Endothelial cell of umbilical vein (primary cell): ENCODE results near the gene GAK. TPM values are rescaled to one million over a fixed set of nuclear protein-coding genes. Genes with fewer than 3 reads are reported as not detected.

Experiments
- BruUV-seq: library from RNA; stranded (reverse); fragments of 400-500 nt; replicated peaks from 2 replicates; lab custom pipeline; 2021; lab: Mats Ljungman, UMichigan
- CTCF ChIA-PET: fragments of 300-600, 350-600 bp; sonication (Branson Sonifier 250); formaldehyde crosslinking; loops from one replicate; lab custom pipeline; 2021; ENCODE audit warnings: antibody characterized with exemption, inconsistent platforms; lab: Charles Lee
- POLR2A ChIA-PET: fragments of 300-600, 350-600 bp; sonication (Branson Sonifier 250); formaldehyde crosslinking; loops from one replicate; lab custom pipeline; 2021; ENCODE audit warnings: antibody characterized with exemption, inconsistent platforms; lab: Charles Lee
- DNase-seq: peaks from one replicate; pipeline ENCODE4 v3.0.0-alpha.2; 2011; ENCODE audit warnings: low read depth, low spot score
- FAIRE-seq: peaks from 2 replicates; lab custom pipeline; 2011; peaks lifted over from hg19 to GRCh38; lab: Jason Lieb, UNC
- H2AFZ ChIP-seq: 2 replicates; pipeline ENCODE4 v1.6.0; 2012; ENCODE audit warnings: low read depth, low read length, control low read depth, inconsistent platforms
- H3K27ac ChIP-seq: 2 replicates; pipeline ENCODE4 v1.5.1; 2011; ENCODE audit warnings: low read depth, mild to moderate bottlenecking, control low read depth, low read length, moderate library complexity; ENCODE audit not compliant: insufficient read depth
- H3K27me3 ChIP-seq, 2 experiments: 2 replicates each; pipeline versions ENCODE4 v1.6.0 to v1.6.1; 2011; ENCODE audit warnings: low read length in 2 of 2, mixed read lengths in 1 of 2; ENCODE audit not compliant: control insufficient read depth in 2 of 2, insufficient read depth in 2 of 2
- H3K36me3 ChIP-seq, 2 experiments: 2 replicates in 1 of 2; 3 replicates in 1 of 2; pipeline ENCODE4 v1.5.1; 2011; ENCODE audit warnings: low read length in 2 of 2, mild to moderate bottlenecking in 1 of 2, moderate library complexity in 1 of 2; ENCODE audit not compliant: control insufficient read depth in 2 of 2, insufficient read depth in 2 of 2; ENCODE audit errors: extremely low read depth in 1 of 2
- H3K4me1 ChIP-seq: 3 replicates; pipeline ENCODE4 v1.5.1; 2011; ENCODE audit warnings: mild to moderate bottlenecking, low read length; ENCODE audit not compliant: control insufficient read depth, insufficient read depth; ENCODE audit errors: extremely low read depth
- H3K4me2 ChIP-seq: 2 replicates; pipeline ENCODE4 v1.6.1; 2011; ENCODE audit warnings: low read length, control low read depth, mixed read lengths; ENCODE audit not compliant: insufficient read depth
- H3K4me3 ChIP-seq, 3 experiments: fragments of 200-600 bp in 1 of 3; sonication (generic), shearing (Covaris generic) in 1 of 3; replicated peaks in 1 of 3; 2 replicates each; pipeline ENCODE4 v1.5.1; 2011 to 2016; ENCODE audit warnings: control low read depth in 3 of 3, low read length in 3 of 3, mild to moderate bottlenecking in 2 of 3, inconsistent platforms in 1 of 3, low read depth in 1 of 3, moderate library complexity in 1 of 3; ENCODE audit not compliant: insufficient read depth in 1 of 3
- H3K79me2 ChIP-seq: 2 replicates; pipeline ENCODE4 v1.6.0; 2012; ENCODE audit warnings: low read length, inconsistent platforms; ENCODE audit not compliant: control insufficient read depth, insufficient read depth
- H3K9ac ChIP-seq: replicated peaks from 2 replicates; pipeline ENCODE3; 2011; ENCODE audit warnings: low read length, control low read depth; ENCODE audit not compliant: insufficient read depth; ENCODE audit errors: extremely low read depth
- H3K9me1 ChIP-seq: replicated peaks from 3 replicates; pipeline ENCODE4 v1.6.0; 2011; ENCODE audit warnings: mild to moderate bottlenecking, low read length; ENCODE audit not compliant: control insufficient read depth, insufficient read depth; ENCODE audit errors: extremely low read depth
- H3K9me3 ChIP-seq: replicated peaks from 2 replicates; pipeline ENCODE4 v1.5.1; 2012; ENCODE audit warnings: low read length, inconsistent platforms; ENCODE audit not compliant: control insufficient read depth, insufficient read depth
- H4K20me1 ChIP-seq: replicated peaks from 2 replicates; pipeline ENCODE3; 2011; ENCODE audit warnings: mild to moderate bottlenecking, low read length; ENCODE audit not compliant: control insufficient read depth, insufficient read depth; ENCODE audit errors: extremely low read depth
- GATA2 ChIP-seq: IDR thresholded peaks from 2 replicates; pipeline ENCODE4 v1.7.0; 2011; ENCODE audit warnings: low read depth, mild to moderate bottlenecking, moderate library complexity, mixed read lengths, low read length; ENCODE audit not compliant: insufficient read length, insufficient read depth
- JUN ChIP-seq: IDR thresholded peaks from 2 replicates; pipeline ENCODE4 v1.6.1; 2011; ENCODE audit warnings: borderline replicate concordance, low read depth; ENCODE audit not compliant: insufficient read length, insufficient read depth
- MYC ChIP-seq: IDR thresholded peaks from one replicate; pipeline ENCODE4 v1.6.1; 2011; ENCODE audit warnings: mild to moderate bottlenecking, low read depth, low read length
- POLR2A ChIP-seq: IDR thresholded peaks from 2 replicates; pipeline ENCODE4 v1.6.1; 2012; ENCODE audit warnings: low read depth, mild to moderate bottlenecking, control low read depth, low read length
- POLR2AphosphoS5 ChIP-seq: IDR thresholded peaks from 2 replicates; pipeline ENCODE4 v1.6.1; 2012; ENCODE audit warnings: low read depth, mild to moderate bottlenecking, control low read depth, low read length, moderate library complexity; ENCODE audit not compliant: insufficient read depth
- dilution Hi-C: fragments of 300-500 bp; cut with MboI; formaldehyde crosslinking; loops from one replicate; pipeline ENCODE4 v1.15.0; 2019; ENCODE audit warnings: low sequenced_read_pairs; ENCODE audit not compliant: extremely low pct_ligation_motif_present
- intact Hi-C: fragments of 100-400 bp; cut with micrococcal nuclease; formaldehyde crosslinking; loops from one replicate; pipeline ENCODE4 v1.10.0; 2022
- polyA plus RNA-seq, 4 experiments: library from polyadenylated mRNA; depleted of rRNA in 3 of 4; stranded (reverse) in 3 of 4; unstranded in 1 of 4; fragments of >200 nt; gene quantifications; 2 replicates each; pipeline versions ENCODE4 v1.2.1 to v1.2.3, GENCODE V29; 2011 to 2012; ENCODE audit warnings: missing spikeins in 1 of 4
- total RNA-seq: library from RNA; stranded (reverse); gene quantifications from 2 replicates; pipeline ENCODE4 v1.2.3, GENCODE V29; 2021
- TF ChIP-seq, protein P1 (sequence below), 2 donors: IDR thresholded peaks; 1 replicate in 1 of 2; 2 replicates in 1 of 2; pipeline ENCODE4 v1.5.1; 2011; ENCODE audit warnings: low read length in 2 of 2, mild to moderate bottlenecking in 2 of 2, moderate library complexity in 2 of 2, control low read depth in 1 of 2, inconsistent platforms in 1 of 2, low read depth in 1 of 2; ENCODE audit not compliant: insufficient read depth in 1 of 2; ENCODE audit errors: extremely low read depth in 1 of 2
- TF ChIP-seq, protein P2 (sequence below): IDR thresholded peaks from 2 replicates; pipeline ENCODE4 v1.6.1; 2011; ENCODE audit not compliant: insufficient read depth, insufficient read length

Gene GAK
- total and polyA plus RNA-seq, 2 donors (not counting 3 experiments of a cell fraction or from before 2014, with no cell fraction given), result 49.6 to 109 TPM

DNA sequence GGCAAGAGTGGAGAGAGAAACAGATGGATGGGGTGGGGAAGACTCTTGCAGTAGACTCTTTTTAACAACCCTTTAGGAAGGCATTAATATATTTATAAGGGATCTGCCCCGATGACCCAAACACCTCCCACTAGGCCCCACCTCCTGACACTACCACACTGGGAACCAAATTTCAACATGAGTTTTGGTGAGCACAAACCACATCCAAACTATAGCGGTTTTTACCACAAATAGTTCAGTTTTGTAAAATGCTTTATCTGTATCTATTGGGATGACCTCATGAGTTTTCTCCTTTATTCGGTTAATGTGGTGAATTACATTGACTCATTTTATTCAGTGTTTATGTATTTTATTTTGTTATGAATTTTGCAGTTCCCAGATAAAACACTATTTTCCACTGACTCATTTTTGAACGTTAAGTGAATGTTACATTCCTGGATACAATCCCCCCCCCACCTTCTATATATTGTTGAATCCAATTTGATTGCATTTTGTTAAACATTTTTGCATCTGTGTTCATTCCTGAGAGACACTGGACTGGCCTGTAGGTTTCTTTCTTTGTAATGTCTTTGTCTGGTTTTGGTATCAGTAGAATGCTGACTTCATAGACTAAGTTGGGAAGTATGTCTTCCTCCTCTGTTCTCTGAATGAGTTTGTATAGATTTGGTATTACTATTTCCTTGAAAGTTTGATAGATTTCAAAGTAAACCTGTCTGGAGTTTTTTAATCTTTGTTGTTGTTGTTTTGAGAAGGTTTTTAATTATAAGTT, 92.3 kb downstream of the GAK start:
- H2AFZ ChIP-seq, result no peak overlapping the region
- CTCF ChIA-PET, result no interaction called here
- BruUV-seq, result no TSS peak

GRCh38 chr4:837772-838171, 94.3 kb downstream of the GAK start:
- POLR2A ChIA-PET, result no interaction called here
- no peak overlapping the region for H3K4me3 ChIP-seq
- no peaks in the 10 kb centered on the region for H3K36me3 ChIP-seq
- CTCF ChIA-PET, result interaction anchor here (1.5 kb wide), 1 partner anchor 9 kb away, joined by 3 read pairs; no protein-coding TSS in a partner anchor
- H3K27ac ChIP-seq, result no peak overlapping the region
- H3K4me2 ChIP-seq, result no peak overlapping the region
- no peaks in the 10 kb centered on the region for H3K9me1 ChIP-seq
- no peaks in the 10 kb centered on the region for H3K9me3 ChIP-seq
- H3K4me1 ChIP-seq, result no peaks in the 10 kb centered on the region
- BruUV-seq, result no TSS peak
- H3K27me3 ChIP-seq, result no peaks in the 10 kb centered on the region
- no peaks in the 10 kb centered on the region for H4K20me1 ChIP-seq
- no peak overlapping the region for H2AFZ ChIP-seq
- intact Hi-C loops (no loop called here), dilution Hi-C loops (no loop called here)
- TF ChIP-seq POLR2AphosphoS5 (no peak), MYC (no peak), JUN (no peak), POLR2A (no peak), GATA2 (no peak)
- TF ChIP-seq, protein P1, sequence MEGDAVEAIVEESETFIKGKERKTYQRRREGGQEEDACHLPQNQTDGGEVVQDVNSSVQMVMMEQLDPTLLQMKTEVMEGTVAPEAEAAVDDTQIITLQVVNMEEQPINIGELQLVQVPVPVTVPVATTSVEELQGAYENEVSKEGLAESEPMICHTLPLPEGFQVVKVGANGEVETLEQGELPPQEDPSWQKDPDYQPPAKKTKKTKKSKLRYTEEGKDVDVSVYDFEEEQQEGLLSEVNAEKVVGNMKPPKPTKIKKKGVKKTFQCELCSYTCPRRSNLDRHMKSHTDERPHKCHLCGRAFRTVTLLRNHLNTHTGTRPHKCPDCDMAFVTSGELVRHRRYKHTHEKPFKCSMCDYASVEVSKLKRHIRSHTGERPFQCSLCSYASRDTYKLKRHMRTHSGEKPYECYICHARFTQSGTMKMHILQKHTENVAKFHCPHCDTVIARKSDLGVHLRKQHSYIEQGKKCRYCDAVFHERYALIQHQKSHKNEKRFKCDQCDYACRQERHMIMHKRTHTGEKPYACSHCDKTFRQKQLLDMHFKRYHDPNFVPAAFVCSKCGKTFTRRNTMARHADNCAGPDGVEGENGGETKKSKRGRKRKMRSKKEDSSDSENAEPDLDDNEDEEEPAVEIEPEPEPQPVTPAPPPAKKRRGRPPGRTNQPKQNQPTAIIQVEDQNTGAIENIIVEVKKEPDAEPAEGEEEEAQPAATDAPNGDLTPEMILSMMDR (IDR thresholded peaks at IDR 0.05; ENCODE audit: extremely low read depth in 1 of 2, insufficient read depth in 1 of 2, low read depth in 1 of 2, low read length in 2 of 2), result no peak
- TF ChIP-seq, protein P2, sequence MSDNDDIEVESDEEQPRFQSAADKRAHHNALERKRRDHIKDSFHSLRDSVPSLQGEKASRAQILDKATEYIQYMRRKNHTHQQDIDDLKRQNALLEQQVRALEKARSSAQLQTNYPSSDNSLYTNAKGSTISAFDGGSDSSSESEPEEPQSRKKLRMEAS, result no peak
- no peak for FAIRE-seq
- no peaks in the 10 kb centered on the region for H3K79me2 ChIP-seq
- DNase-seq, result no peak
- no peak overlapping the region for H3K9ac ChIP-seq

More for the DNA sequence above, 92.3 kb downstream of the GAK start:
- Histone ChIP-seq H3K79me2 (no peaks in the 10 kb centered on the region), H3K27ac (no peak overlapping the region), H3K9me3 (no peaks in the 10 kb centered on the region), H3K9ac (no peak overlapping the region), H3K27me3 (no peaks in the 10 kb centered on the region), H3K9me1 (no peaks in the 10 kb centered on the region), H4K20me1 (no peaks in the 10 kb centered on the region), H3K36me3 (no peaks in the 10 kb centered on the region), H3K4me2 (no peak overlapping the region), H3K4me1 (no peaks in the 10 kb centered on the region), H3K4me3 (no peak overlapping the region)
- POLR2A ChIA-PET, result no interaction called here
- TF ChIP-seq JUN, result no peak
- no peak for TF ChIP-seq POLR2A
- dilution Hi-C loops (no loop called here), intact Hi-C loops (no loop called here)
- no peak for FAIRE-seq
- DNase-seq, result no peak
